ENCODE measurements around the gene RAD50.

GRCh38 chr5:132629230-132629944 lies 72.6 kb downstream of the RAD50 start:
- TF ChIP-seq POLR2A (IDR thresholded peaks at IDR 0.05; ENCODE audit: low read depth) = no peak
- TF ChIP-seq, protein P1, sequence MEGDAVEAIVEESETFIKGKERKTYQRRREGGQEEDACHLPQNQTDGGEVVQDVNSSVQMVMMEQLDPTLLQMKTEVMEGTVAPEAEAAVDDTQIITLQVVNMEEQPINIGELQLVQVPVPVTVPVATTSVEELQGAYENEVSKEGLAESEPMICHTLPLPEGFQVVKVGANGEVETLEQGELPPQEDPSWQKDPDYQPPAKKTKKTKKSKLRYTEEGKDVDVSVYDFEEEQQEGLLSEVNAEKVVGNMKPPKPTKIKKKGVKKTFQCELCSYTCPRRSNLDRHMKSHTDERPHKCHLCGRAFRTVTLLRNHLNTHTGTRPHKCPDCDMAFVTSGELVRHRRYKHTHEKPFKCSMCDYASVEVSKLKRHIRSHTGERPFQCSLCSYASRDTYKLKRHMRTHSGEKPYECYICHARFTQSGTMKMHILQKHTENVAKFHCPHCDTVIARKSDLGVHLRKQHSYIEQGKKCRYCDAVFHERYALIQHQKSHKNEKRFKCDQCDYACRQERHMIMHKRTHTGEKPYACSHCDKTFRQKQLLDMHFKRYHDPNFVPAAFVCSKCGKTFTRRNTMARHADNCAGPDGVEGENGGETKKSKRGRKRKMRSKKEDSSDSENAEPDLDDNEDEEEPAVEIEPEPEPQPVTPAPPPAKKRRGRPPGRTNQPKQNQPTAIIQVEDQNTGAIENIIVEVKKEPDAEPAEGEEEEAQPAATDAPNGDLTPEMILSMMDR (IDR thresholded peaks at IDR 0.05) = no peak

Data from esophagus muscularis mucosa (tissue), 3 donors.